Adrenal gland (tissue), 5 donors: Measurements from ENCODE around the gene SP7.
A peak's percentile ranks its signal among the peaks of the same experiment; 100 is the strongest.

Experiments used
- CTCF ChIP-seq, 6 experiments: fragments of 450-650 bp in 4 of 6; fragments of 200-600 bp in 2 of 6; sonication (generic) in 1 of 6; IDR thresholded peaks; 1 replicate in 5 of 6; 2 replicates in 1 of 6; pipeline versions ENCODE4 v1.5.1 to v1.8.0; 2016 to 2021; ENCODE audit warnings: antibody characterized with exemption in 6 of 6, mild to moderate bottlenecking in 2 of 6, moderate library complexity in 1 of 6
- POLR2A ChIP-seq, 2 donors: fragments of 450-650 bp; IDR thresholded peaks; one replicate each; pipeline ENCODE4 v1.6.1; 2017; ENCODE audit warnings: antibody characterized with exemption in 2 of 2, mild to moderate bottlenecking in 2 of 2, moderate library complexity in 1 of 2
- donor health status: DM: no; HTN: no; CAD: no.

DNA sequence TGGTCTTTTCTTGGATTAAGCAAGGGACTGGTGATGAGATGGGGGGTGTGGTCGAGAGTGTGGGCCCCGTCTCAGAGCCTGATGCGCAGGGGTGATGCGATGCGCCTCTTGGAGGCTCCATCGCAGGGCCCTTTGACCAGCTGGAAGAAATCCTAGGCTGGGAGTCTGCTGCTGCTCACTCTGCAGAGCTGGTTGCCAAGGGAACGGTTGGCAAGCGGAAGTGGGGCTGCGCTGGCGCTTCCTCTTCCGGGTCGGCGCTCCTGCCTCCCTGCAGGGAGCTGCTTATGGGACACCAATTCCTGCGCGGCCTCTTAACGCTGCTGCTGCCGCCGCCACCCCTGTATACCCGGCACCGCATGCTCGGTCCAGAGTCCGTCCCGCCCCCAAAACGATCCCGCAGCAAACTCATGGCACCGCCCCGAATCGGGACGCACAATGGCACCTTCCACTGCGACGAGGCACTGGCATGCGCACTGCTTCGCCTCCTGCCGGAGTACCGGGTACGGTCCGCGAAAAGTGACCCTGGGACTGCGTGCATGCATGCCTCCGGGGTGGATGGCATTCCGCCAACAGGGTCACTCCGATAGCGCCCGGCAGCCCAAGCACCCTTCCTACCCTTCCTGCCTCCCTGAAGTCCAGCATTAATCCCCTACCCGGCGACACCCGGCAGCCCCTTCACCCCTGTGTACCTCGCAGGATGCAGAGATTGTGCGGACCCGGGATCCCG lies 36.5 kb downstream of the SP7 start, which contains the start of gene MYG1:
- TF ChIP-seq CTCF (IDR thresholded peaks at IDR 0.05) (peak in 3 of 6 experiments; percentile 33 to 46 (median 42)), POLR2A (IDR thresholded peaks at IDR 0.05) (peak; percentile 31 to 65)
